ENCODE data around the gene PIK3R1. TPM values are rescaled to one million over a fixed set of nuclear protein-coding genes. Genes with fewer than 3 reads are reported as not detected.

Gene PIK3R1
- total and polyA plus RNA-seq, 10 of the 15 experiments (the other 5 are each of a cell fraction or from before 2014, with no cell fraction given), result 7.8 to 38.4 (median 15.7) TPM

GRCh38 chr5:68331192-68332079 lies 115.9 kb downstream of the PIK3R1 start:
- Histone ChIP-seq H3K9ac (ENCODE audit: control insufficient read depth, insufficient read depth, low read length) (no peak overlapping the region), H3K79me2 (ENCODE audit: control insufficient read depth, insufficient read depth, low read length) (no peaks in the 10 kb centered on the region), H3K4me1 (ENCODE audit: control insufficient read depth, insufficient read depth, low read length) (peaks cover 11% of the 10 kb centered on the region), H3K27me3 (replicated peaks in 1 of 2; ENCODE audit: control insufficient read depth in 2 of 2, insufficient read depth in 2 of 2, low read length in 1 of 2) (no peaks in the 10 kb centered on the region), H3K27ac (ENCODE audit: control insufficient read depth, insufficient read depth) (no peak overlapping the region), H3K36me3 (ENCODE audit: control insufficient read depth in 2 of 2, insufficient read depth in 2 of 2, low read length in 1 of 2) (no peaks in the 10 kb centered on the region), H2AFZ (ENCODE audit: control insufficient read depth, low read depth, low read length) (no peak overlapping the region), H3K4me3 (no peak overlapping the region), H3K4me2 (ENCODE audit: control insufficient read depth, insufficient read depth) (no peak overlapping the region; the same call in 1 of the 2 replicates), H4K20me1 (ENCODE audit: control insufficient read depth, insufficient read depth) (no peaks in the 10 kb centered on the region), H3K9me3 (replicated peaks; ENCODE audit: control insufficient read depth, insufficient read depth, low read length) (no peaks in the 10 kb centered on the region)
- SMC1A ChIA-PET (ENCODE audit: uncharacterized antibody, unreplicated experiment), result interaction anchor here (0.6 to 5.2 kb wide), 30 partner anchors 7 to 131 kb away, joined by 3 to 34 read pairs (median 4); no protein-coding TSS in a partner anchor
- in situ Hi-C loops (cut with MboI), result no loop called here
- peak; percentile 97 for ATAC-seq
- intact Hi-C loops (cut with micrococcal nuclease; ENCODE audit: unreplicated experiment), result no loop called here
- FAIRE-seq, result peak; percentile 68
- WGBS (ENCODE audit: insufficient coverage, insufficient replicate concordance, low lambda C conversion rate, missing lambda C conversion rate), result 46% methylated on average over 4 of the region's 4 CpGs
- POLR2A ChIA-PET, result interaction anchor here (0.9 to 2.2 kb wide), 5 partner anchors 8 to 118 kb away, joined by 3 to 9 read pairs (median 3); no protein-coding TSS in a partner anchor
- no peak for DNase-seq (ENCODE audit: low read depth, low spot score)
- CTCF ChIA-PET, result interaction anchor here (0.8 to 2.3 kb wide), 13 partner anchors 11 to 148 kb away, joined by 3 to 17 read pairs (median 3); no protein-coding TSS in a partner anchor
- no TSS peak for BruUV-seq (replicated peaks)
- RAD21 ChIA-PET (ENCODE audit: unreplicated experiment), result interaction anchor here (0.9 to 4.4 kb wide), 17 partner anchors 12 to 379 kb away, joined by 3 to 27 read pairs (median 6); no protein-coding TSS in a partner anchor
- TF ChIP-seq STAT1 (conservative IDR thresholded peaks at IDR 0.05) (no peak), ZNF592 (IDR thresholded peaks at IDR 0.05) (no peak), EP300 (IDR thresholded peaks at IDR 0.05; ENCODE audit: borderline replicate concordance in 1 of 2, control insufficient read depth in 1 of 2, low read depth in 2 of 2, low read length in 2 of 2) (peak in 1 of 2 experiments; percentile 63; a peak in 1 of 4 replicates), IRF4 (IDR thresholded peaks at IDR 0.05; ENCODE audit: low read depth, low read length) (peak; percentile 64; the same call in 1 of the 2 replicates), ZBTB40 (IDR thresholded peaks at IDR 0.05; ENCODE audit: borderline replicate concordance) (no peak), PBX3 (IDR thresholded peaks at IDR 0.05; ENCODE audit: insufficient replicate concordance, low read depth, low read length) (no peak), LARP7 (IDR thresholded peaks at IDR 0.05) (no peak), IKZF2 (IDR thresholded peaks at IDR 0.05) (peak; percentile 76 to 86), NRF1 (conservative IDR thresholded peaks at IDR 0.05; ENCODE audit: low read depth, low read length) (no peak), CEBPB (IDR thresholded peaks at IDR 0.05; ENCODE audit: borderline replicate concordance in 1 of 2, low read depth in 2 of 2, low read length in 2 of 2) (no peak)

Data from GM12878 (cell line).